GM19463 (cell line): ENCODE results near the gene RB1.
"Not testable (repeated sequence)": the region's sequence is repeated elsewhere in the genome, so short reads cannot be mapped to it uniquely, and the experiment has no call there.

Source experiments
- ATAC-seq: cut with Tn5 transposase; IDR thresholded peaks from one replicate; pipeline ENCODE4 v1.9.1; 2021; ENCODE audit warnings: mild to moderate bottlenecking, moderate library complexity; ENCODE audit not compliant: unreplicated experiment

Gene RB1

GRCh38 chr13:48297131-48297786 lies 6.3 kb upstream of the RB1 start:
- ATAC-seq: no peak

- ATAC-seq: no peak
Observed at GRCh38 chr13:48299591-48299990, 4.0 kb upstream of the RB1 start.

- ATAC-seq: peak; percentile 3
Observed at GRCh38 chr13:48302871-48303358, 636 bp upstream of the RB1 start.

GRCh38 chr13:48304143-48304876 lies 759 bp downstream of the RB1 start:
- ATAC-seq: peak; percentile 60

- no peak for ATAC-seq
Observed at GRCh38 chr13:48311223-48311622, 7.7 kb downstream of the RB1 start.

GRCh38 chr13:48315969-48316650 lies 12.6 kb downstream of the RB1 start:
- ATAC-seq: no peak

GRCh38 chr13:48316826-48317510 lies 13.4 kb downstream of the RB1 start:
- ATAC-seq: no peak

GRCh38 chr13:48317511-48318376 lies 14.2 kb downstream of the RB1 start:
- ATAC-seq: no peak

- ATAC-seq: no peak
Observed at GRCh38 chr13:48318377-48318811, 14.8 kb downstream of the RB1 start.

- ATAC-seq: no peak
Observed at GRCh38 chr13:48318821-48319511, 15.4 kb downstream of the RB1 start.

- ATAC-seq: no peak
Observed at GRCh38 chr13:48319531-48320398, 16.2 kb downstream of the RB1 start.

- no peak for ATAC-seq
Observed at GRCh38 chr13:48320399-48320790, 16.8 kb downstream of the RB1 start.

- ATAC-seq: no peak
Observed at GRCh38 chr13:48320891-48321510, 17.4 kb downstream of the RB1 start.

- ATAC-seq: no peak
Observed at GRCh38 chr13:48322294-48322693, 18.7 kb downstream of the RB1 start.

- no peak for ATAC-seq
Observed at GRCh38 chr13:48333976-48334375, 30.4 kb downstream of the RB1 start.

- ATAC-seq: no peak
Observed at GRCh38 chr13:48334534-48335127, 31.1 kb downstream of the RB1 start.

- ATAC-seq: not testable (repeated sequence)
Observed at GRCh38 chr13:48339198-48339597, 35.6 kb downstream of the RB1 start.

- no peak for ATAC-seq
Observed at GRCh38 chr13:48344264-48344663, 40.7 kb downstream of the RB1 start.
